Measurements from ENCODE around the gene OVOL1.
"Not testable (repeated sequence)": the region's sequence is repeated elsewhere in the genome, so short reads cannot be mapped to it uniquely, and the experiment has no call there.

The OVOL1 gene

DNA sequence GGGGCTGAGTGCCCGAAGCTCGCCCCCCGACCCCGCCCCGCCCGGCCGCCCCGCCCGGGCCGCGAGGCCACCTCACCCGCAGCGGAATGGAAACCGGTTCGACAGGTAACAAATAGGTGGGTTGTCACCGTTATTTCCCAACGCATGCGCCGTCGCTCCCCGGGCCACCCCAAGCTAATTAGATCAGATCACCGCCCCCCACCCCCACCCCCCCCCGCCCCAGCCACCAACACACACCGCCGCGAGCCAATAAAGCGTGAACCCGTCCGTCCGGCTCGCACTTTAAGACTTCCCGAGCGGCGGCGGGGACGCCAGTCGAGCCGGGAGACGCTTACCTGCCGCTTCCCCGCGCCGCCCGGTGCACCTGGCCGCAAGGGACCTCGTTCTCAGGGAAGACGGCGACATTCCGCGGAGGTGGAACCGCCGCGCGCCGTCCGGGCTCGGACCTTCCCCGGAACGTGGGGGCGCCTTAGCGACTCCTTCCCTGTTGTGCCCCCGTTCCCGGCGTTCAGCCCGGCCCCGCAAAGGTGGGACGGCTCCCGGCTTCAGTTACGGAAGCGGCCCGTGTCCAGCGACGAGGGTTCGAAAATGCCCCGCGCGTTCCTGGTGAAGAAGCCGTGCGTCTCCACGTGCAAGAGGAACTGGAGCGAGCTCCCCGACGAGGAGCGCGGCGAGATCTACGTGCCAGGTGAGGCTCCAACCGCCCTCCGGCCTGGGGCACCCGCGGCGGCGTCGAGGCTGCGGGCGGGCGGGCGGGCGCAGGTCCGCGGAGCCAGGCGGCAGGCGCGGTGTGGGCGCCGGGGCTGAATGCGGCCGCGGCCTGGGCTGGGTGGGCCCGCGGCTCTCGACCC is at the start of gene OVOL1:
OVOL1 (plus strand) TSS at position 278 of the 851 bp plus-strand sequence; CDS start at position 589, 311 bp downstream.
- DNase-seq (ENCODE audit: low spot score): no peak

DNA sequence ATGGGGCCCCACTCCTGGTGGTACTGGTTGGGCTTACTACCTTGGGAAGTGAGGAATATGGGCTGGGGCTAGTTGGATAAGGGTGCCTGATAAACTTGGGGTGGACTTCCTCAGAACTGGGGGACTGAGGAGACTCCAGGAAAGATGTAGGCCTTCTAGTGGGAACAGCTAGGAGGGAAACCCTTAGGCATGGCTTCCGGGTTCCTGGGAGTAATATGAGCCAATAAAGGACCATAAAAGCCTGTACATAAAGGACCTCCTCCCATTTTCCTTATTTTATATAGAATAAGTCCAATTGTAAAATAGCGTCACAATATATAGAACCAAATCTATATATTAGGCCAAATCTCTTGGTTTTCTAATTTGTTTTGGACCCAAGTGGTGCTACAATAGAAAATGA is 47.8 kb upstream of the OVOL1 start:
- no peak for DNase-seq (ENCODE audit: low spot score)

DNA sequence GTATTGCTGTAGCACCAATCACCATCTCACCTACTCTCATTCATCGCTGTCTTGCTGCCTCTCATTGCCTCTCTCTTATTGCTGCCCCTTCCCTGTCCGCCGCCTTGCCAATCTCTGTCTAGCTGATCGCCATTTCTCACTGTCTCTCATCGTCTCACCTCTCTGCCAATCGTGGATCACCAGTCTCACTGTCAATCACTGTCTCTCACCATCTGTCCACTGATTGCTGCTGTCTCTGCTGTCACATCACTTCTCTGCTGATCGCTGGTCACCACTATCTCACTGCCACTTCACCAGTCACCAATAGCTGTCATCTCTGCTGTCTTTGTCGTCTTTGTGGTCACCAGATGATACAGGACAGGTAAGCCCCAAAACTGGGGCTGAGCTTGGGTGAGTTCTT is 45.7 kb upstream of the OVOL1 start:
- DNase-seq (ENCODE audit: low spot score): no peak

DNA sequence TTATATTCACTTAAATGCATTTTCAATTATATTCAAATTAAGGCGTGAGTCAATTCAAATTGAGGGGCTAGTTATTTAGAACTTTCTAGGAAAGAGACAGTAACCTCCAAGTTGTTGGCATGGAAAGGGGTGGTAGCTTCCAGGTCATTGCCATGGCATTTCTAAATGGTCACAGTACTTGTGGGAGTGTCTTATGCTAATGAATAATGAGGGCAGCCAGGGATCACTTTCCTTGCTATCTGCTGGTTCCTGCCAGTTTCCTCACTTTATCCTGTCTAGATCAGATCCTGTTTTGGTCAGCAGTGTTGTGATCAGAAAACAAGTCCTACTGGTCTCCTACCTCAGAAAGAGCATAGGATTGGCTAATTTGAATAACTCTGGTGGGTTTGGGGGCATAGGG is 44.5 kb upstream of the OVOL1 start:
- no peak for DNase-seq (ENCODE audit: low spot score)

DNA sequence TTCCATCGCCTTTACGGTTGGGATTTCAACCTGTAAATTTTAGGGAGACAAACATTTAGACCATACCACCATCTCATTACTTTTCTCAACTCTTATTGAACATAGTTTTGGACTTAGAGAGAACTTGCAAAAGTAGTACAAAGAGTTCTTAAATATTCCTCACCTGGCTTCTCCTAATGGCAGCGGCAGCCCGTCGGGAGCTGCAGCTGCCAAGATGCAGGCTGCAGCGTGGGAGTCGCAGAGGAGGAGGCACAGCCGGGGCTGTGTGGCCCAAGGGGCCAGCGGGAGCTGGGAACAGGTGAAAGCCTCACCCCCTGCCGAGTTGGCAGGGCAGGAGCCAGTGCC is 43.2 kb upstream of the OVOL1 start:
- DNase-seq (ENCODE audit: low spot score): no peak

DNA sequence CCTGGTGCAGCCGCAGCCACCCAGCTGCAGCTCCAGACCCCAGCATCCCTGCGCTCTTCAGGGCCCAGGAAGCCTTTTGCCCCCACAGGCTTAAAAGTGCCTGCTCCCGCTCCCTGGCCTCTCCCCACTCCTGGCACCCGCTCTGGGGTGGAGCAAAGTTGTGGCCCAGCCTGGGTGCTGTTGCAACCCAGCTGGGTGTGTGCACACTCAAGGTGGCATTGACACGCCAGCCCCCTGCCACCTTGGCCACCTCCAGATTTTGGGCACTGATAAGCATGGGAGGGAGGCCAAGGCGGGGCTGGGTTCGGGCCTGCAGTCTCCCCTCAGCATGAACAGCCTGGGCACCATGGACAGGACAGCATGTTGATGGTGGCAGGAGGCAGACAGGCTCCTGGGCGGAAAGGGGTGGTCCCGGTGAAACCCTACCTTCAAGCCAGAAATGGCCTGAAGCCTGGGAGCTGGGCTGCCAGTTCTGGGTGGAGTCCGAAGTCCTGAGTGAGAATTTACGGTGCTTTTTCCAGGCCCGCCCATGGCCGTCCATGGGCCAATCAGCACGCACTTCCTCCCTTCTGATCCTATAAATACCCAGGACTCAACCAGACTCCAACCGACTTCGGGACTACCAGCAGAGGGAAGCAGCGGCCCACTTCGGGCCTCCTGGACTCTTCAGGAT is 42.7 kb upstream of the OVOL1 start:
- no peak for DNase-seq (ENCODE audit: low spot score)

DNA sequence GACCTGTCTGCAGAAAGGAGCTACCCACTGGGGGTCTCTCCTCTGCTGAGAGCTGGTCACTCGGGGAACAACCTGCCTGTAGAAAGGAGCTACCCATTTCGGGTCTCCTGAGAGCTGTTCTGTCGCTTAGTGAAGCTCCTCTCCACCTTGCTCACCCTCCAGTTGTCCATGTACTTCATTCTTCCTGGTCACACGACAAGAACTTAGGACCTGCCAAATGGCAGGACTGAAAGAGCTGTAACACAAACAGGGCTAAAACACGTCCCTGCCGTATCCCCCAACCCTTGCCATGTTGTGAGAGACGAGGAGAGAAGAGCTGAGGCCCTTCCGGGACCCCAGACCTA is 42.2 kb upstream of the OVOL1 start:
- no peak for DNase-seq (ENCODE audit: low spot score)

DNA sequence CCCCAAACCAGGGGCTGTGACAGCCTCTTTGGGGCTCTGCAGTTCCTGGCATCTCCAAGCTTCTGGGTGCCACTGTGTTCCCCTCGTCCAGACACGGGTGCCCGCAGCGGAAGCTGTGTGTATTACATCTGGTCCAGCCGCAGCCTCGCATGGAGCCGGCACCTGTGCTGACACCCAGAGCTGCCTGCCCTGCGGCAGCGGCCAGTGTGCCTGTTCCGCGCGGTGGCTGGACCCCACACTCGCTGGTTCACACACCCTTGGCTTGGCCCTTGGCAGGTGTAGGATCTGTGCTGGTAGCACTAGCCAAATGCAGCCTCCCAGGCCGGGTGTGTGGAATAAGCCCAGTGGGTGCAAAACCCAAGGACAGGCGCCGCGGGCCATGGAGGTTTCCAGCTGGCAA is 41.8 kb upstream of the OVOL1 start:
- DNase-seq (ENCODE audit: low spot score): no peak

DNA sequence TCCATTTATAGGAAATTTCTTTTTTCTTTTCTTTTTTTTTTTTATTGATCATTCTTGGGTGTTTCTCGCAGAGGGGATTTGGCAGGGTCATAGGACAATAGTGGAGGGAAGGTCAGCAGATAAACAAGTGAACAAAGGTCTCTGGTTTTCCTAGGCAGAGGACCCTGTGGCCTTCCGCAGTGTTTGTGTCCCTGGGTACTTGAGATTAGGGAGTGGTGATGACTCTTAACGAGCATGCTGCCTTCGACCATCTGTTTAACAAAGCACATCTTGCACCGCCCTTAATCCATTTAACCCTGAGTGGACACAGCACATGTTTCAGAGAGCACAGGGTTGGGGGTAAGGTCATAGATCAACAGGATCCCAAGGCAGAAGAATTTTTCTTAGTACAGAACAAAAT is 24.7 kb upstream of the OVOL1 start:
- not testable (repeated sequence) for DNase-seq (ENCODE audit: low spot score)

DNA sequence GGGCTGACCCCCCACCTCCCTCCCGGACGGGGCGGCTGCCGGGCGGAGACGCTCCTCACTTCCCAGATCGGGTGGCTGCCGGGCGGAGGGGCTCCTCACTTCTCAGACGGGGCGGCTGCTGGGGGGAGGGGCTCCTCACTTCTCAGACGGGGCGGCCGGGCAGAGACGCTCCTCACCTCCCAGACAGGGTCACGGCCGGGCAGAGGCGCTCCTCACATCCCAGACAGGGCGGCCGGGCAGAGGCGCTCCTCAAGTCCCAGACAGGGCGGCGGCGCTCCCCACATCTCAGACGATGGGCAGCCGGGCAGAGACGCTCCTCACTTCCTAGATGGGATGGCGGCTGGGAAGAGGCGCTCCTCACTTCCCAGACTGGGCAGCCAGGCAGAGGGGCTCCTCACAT is 24.0 kb upstream of the OVOL1 start:
- DNase-seq (ENCODE audit: low spot score): not testable (repeated sequence)

DNA sequence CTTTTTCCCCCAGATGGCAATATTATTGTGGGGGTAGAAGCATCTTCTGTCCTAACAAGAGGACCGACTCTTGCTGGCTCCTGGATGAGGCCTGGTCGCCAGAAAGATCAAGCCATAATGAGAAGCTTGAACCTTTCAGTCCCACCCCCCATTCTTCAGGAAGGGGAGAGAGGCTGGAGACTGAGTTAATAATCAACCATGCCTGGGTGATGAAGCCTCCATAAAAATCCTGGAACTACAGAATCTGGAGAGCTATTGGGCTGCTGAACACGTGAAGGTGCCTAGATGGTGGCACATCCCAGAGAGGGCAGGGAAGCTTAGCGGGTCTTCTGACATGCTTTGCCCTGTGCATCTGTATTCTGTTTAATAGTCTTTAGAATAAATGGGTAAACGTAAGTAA is 22.4 kb upstream of the OVOL1 start:
- no peak for DNase-seq (ENCODE audit: low spot score)

DNA sequence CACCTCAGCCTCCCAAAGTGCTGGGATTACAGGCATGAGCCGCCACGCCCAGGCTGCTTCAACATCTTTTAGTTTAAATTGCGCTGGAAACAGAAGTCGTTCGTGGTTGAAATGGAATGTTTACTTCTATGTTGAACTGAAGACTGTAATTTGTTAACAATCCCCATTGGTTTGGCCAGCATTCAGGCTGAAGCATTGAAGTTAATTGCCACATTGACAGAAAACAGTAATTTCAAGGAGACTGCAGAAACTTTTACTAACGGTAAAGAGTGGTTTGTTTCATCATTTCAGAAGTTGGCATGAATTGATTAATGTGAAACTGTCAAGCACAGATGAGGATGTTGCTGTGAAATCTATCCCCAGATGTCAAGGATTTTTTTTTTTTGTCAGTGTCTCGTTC is 20.3 kb upstream of the OVOL1 start:
- no peak for DNase-seq (ENCODE audit: low spot score)

DNA sequence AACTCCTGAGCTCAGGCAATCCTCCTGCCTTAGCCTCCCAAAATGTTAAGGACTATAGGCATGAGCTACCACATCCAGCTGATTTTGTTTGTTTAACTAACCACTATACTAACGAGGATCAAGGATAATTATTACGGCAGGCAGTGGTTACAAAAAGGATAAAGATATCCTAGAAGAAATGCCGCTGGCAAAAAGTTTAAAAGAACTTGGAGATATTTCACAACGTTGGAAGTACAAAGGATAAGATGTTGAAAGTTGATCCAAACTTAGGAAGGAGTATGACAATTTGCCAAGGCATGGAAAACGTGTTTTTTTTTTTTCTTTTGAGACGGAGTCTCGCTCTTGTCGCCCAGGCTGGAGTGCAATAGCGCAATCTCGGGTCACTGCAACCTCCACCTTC is 19.5 kb upstream of the OVOL1 start:
- no peak for DNase-seq (ENCODE audit: low spot score)

DNA sequence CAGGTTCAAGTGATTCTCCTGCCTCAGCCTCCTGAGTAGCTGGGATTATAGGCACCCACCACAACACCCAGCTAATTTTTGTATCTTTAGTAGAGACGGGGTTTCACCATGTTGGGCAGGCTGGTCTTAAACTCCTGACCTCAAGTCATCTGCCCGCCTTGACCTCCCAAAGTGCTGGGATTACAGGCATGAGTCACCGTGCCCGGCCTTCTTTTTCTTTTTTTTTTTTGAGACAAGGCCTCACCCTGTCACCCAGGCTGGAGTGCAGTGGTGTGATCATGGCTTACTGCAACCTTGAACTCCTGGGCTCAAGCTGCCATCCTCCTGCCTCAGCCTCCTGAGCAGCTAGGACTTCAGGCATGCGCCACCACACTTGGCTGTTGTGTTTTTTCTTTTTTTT is 19.1 kb upstream of the OVOL1 start:
- not testable (repeated sequence) for DNase-seq (ENCODE audit: low spot score)

DNA sequence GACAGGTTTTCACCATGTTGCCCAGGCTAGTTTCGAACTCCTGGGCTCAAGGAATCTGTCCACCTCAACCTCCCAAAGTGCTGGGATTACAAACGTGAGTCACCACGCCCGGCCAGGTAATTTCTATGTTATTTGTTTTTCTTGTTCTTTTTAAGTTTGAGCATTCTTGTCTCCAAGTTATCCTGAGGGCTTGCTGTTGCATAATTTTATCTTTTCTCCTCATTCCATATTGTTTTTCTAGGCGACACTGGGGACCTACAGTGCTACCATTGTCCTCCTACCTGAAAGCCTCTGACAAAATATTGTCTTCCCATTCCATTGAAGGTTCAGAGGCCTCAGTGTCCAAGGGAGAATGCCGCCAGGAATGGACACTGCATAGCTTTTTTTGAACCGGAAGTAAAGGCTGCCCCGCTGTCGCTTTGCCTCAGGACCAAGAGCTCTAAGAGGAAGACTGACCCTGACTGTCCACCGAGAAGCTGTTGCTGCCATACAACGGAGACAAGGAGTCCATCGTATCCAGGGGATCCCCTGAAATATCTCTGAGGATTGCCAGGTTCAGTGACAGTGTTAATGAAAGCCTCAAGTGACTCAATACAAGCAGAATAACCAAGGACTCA is 15.8 kb upstream of the OVOL1 start:
- DNase-seq (ENCODE audit: low spot score): no peak

DNA sequence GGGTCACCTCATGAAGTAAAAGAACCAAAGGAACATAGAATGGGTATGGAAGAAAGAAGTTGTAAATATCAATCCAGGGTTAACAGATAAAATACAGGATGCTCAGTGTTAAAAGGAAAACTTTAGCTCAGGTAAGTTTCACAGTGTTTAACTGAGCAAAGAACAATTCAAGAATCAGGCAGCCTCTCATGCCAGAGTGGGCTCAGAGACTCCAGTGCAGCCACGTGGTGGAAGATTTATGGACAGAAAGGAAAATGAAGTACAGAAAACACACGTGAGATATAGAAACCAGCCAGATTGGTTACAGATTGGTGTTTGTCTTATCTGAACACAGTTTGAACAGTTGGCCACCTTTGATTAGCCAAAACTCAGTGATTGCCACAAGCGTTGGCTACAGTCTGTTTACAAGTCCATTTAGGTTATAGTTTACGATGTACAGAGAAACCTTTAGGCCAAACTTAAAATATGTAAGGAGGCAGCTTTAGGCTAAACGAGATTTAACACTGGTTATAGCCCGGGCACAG is 15.2 kb upstream of the OVOL1 start:
- DNase-seq (ENCODE audit: low spot score): no peak

DNA sequence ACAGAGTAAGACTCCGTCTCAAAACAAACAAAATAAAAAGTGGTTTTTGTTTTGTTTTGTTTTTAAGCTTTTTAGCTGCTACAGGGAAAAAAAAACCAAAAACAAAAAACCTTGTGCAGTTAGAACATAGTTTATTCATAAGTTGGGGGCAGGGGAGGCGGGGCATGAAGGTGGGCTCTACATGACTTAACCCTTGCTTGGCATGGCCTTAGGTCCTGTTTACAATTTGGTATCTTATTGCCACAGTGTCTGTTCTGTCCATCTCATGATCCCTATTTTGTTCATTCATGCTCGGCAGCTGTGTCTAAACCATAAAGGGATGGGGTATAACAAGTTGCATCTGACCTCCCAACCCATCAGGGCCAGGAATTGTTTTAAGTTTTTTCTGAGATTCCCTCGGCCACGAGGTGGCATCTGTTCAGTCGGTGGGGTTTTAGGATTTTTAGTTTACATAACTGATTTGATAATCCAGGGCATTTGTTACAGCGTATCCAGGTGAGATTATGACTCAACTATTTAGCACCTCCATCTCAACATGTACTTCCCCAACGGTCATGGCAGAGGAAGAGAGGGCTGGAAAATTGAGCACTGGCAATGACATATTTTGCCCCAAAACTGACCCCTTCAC is 13.0 kb upstream of the OVOL1 start:
- peak; percentile 32 for DNase-seq (ENCODE audit: low spot score)

DNA sequence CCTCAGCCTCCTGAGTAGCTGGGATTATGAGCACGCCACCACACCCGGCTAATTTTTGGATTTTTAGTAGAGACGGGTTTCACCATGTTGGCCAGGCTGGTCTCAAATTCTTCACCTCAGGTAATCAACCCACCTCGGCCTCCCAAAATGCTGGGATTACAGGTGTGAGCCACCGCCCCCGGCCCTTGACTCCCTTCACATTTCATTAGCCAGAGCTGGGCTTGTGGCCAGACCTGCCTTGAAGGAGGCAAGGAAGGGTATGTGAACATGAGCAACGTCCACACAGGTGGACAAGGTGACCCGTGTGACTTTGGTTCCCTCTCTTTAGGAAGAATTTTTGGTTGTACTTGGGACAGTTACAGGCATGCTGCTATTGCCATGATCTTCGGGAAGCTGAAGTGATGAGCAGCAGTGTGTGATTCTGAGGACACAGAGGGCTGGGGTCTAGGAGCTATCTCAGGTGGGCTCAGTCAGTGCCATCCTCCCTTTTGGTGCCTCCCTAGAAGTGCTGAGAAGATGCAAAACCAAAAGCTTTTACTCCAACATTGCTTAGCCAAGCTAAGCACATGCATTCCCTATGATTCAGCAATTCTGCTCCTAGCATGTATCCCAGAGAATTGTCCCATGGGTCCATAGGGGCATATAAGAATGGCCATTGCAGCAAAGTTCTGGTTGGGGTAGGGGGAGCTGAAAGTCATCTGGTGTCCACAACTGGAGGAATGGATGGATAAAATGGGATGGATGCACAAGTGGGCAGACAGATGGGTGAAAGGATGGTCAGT is 12.1 kb upstream of the OVOL1 start:
- DNase-seq (ENCODE audit: low spot score): no peak

DNA sequence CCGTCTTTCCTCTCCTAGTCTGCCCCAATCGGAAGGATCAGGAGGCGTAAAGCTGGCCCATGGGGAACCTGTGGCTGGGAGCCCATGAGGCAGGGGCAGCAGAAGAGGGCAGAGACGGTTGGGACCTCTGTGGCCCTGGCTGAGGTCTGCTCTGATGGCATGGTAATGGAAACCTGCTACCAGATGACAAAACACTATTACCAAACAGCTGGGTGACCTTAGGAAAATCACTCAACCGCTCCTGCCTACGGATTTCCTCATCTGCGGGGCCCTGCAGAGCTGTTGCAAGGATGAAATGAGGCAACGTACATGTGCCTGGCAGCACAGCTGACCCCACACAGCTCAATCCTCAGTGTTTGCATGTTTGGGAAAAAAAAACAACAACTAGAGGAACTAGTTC is 10.7 kb upstream of the OVOL1 start:
- no peak for DNase-seq (ENCODE audit: low spot score)

DNA sequence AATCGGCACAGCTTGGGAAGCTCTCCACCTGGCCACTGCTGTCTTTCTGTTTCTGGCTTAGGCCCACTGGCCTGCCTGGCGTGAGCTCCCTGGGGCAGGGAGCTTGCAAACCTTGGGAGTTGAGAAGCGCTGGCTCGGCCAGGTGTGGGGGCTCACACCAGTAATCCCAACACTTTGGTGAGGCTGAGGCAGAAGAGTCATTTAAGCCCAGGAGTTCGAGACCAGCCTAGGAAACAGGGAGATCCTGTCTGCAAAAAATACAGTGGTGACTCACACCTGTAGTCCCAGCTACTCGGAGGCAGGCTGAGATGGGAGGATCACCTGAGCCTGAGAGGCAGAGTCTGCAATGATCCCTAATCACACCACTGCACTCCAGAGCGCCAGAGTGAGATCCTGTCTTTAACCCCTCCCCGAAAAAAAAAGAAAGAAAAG is 10.1 kb upstream of the OVOL1 start:
- no peak for DNase-seq (ENCODE audit: low spot score)

DNA sequence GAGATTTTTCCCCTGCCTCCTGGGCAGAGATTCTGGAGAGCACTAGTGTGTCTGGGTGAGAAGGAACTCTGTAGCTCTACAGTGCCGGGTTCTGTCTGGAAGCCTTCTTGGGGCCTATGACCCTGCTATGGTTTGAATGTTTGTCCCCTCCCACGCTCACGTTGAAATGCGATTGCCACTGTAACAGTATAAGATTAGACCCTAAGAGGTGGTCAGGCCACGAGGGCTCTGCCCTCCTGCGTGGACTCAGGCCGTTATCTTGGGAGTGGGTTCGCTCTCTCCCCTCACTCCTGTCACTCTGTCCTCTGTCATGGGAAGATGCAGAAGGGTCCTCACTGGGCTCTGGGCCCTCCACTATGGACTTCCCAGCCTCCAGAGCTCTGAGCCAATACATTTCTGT is 9.6 kb upstream of the OVOL1 start:
- no peak for DNase-seq (ENCODE audit: low spot score)

DNA sequence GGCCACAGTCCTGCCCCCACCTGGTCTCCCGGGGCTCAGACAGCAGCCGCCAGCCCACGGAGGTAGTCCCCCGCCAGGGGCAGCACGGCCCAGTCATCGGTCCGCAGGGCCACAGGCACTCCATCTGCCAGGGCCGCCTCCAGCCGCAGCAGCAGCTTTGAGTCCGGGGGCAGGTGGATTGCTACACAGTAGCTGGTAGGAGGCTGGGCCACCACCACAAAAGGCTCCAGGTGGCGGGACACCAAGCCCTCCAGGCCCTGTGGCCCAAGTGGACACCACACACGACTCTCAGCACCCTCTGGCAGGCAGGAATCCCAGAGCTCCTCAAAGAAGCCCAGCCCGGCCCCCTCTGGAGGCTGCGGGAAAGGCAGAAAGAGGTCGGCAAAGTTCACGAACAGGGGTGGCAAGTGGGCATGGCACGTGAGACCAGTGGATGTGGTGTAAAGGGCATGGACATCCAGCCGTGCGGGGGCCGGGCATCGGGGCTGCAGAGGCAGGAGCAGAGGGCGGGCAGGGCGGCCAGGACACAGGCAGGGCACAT is 9.0 kb upstream of the OVOL1 start:
- no peak for DNase-seq (ENCODE audit: low spot score)
